AG08396 (cell line): Measurements from ENCODE around the gene LYPLA2.
"Not testable (repeated sequence)": the region's sequence is repeated elsewhere in the genome, so short reads cannot be mapped to it uniquely, and the experiment has no call there.

Experiments
- DNase-seq: peaks from one replicate; pipeline ENCODE4 v3.0.0; 2012; ENCODE audit warnings: low spot score, mixed read lengths

The LYPLA2 gene

DNA sequence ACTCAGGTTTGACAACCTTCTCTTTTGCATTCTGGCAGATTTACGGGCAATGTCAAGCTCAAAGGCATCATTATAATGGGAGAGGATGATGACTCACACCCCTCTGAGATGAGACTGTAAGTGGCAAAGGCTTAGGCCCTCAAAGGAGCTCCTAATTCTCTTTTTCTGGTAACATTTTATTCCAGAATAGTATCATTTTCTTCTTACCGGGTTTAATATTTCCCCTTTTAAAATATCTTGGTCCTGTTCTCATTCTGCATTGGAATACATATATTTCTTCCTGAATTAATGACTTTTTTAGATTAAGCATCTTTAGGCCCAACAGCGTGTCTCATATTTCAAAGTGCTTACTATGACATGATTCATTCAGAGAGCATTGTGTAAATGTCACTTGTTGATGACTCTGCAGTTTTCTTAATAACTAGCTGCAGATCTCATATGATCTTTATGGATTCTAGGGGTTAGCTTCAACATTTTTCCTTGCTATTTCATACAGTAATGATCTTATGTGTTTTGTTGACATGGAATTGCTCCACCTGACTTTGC, 11.0 kb upstream of the LYPLA2 start:
- DNase-seq: peak; percentile 65

DNA sequence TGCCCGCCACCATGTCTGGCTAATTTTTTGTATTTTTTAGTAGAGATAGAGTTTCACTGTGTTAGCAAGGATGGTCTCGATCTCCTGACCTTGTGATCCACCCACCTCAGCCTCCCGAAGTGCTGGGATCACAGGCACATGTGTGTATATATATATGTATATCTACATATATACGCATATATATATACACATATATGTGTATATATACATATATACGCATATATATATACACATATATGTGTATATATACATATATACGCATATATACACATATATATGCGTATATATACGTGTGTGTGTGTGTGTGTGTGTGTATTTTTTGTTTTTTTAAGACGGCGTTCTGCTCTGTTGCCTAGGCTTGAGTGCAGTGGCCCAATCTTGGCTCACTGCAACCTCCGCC, 7.8 kb upstream of the LYPLA2 start:
- not testable (repeated sequence) for DNase-seq

DNA sequence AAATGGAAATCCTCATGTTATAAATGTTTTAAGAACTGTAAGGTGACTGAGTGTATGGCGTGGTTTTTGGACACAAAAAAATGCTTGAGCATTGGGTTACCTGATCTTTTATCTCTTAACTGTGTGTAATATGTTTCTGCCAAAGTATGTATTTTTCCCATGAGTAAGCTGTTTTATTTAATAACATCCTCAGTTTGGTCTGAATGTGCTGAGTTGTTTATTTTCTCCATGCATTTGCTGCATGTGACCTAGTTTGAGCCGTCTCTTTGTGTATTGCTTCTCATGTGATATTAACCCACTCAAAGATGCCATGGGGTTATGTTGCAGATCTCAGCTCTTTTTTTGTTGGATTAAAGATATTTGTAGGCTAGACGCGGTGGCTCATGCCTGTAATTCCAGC, 6.1 kb upstream of the LYPLA2 start:
- no peak for DNase-seq

- no peak for DNase-seq
Observed at GRCh38 chr1:23787701-23788100, 3.2 kb upstream of the LYPLA2 start.

- no peak for DNase-seq
Observed at GRCh38 chr1:23788695-23789094, 2.2 kb upstream of the LYPLA2 start.

GRCh38 chr1:23791516-23792047, 637 bp downstream of the LYPLA2 start:
- peak; percentile 50 for DNase-seq

GRCh38 chr1:23792151-23792945, 1.4 kb downstream of the LYPLA2 start:
- no peak for DNase-seq

DNA sequence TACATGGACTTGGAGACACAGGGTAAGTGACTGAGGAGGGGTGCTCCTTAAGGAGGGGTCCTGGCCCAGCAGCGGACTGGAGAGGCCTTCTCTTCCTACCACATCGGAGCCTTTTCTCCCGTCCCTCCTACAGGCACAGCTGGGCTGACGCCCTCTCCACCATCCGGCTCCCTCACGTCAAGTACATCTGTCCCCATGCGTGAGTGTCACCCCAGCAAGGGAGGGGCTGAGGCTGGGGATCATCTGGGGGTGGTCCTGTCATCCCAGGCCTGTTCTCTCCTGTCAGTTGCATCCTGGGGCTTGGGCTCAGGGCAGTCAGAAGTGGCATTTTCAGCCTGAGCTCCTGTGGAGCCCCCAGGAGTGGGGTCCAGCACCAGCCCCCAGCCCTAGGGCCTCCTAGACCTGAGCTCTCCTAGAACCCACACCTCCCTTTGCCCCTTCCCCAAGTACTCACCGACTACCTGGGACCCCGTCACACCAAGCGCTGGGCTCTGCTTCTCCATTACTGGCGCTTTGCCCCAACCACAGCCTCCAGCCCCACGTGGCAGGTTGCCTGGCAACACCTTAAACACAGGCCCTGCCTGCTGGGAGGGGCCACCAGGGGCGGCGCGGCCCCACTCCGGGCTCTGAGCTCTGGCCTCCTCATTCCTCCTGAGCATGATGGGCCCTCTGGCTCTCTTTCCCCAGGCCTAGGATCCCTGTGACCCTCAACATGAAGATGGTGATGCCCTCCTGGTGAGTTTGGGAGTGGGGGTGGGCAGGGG, 2.3 kb downstream of the LYPLA2 start:
- DNase-seq: peak; percentile 59

- no peak for DNase-seq
Observed at GRCh38 chr1:23793861-23794731, 3.2 kb downstream of the LYPLA2 start.

GRCh38 chr1:23794732-23795182, 3.8 kb downstream of the LYPLA2 start:
- DNase-seq: not testable (repeated sequence)

DNA sequence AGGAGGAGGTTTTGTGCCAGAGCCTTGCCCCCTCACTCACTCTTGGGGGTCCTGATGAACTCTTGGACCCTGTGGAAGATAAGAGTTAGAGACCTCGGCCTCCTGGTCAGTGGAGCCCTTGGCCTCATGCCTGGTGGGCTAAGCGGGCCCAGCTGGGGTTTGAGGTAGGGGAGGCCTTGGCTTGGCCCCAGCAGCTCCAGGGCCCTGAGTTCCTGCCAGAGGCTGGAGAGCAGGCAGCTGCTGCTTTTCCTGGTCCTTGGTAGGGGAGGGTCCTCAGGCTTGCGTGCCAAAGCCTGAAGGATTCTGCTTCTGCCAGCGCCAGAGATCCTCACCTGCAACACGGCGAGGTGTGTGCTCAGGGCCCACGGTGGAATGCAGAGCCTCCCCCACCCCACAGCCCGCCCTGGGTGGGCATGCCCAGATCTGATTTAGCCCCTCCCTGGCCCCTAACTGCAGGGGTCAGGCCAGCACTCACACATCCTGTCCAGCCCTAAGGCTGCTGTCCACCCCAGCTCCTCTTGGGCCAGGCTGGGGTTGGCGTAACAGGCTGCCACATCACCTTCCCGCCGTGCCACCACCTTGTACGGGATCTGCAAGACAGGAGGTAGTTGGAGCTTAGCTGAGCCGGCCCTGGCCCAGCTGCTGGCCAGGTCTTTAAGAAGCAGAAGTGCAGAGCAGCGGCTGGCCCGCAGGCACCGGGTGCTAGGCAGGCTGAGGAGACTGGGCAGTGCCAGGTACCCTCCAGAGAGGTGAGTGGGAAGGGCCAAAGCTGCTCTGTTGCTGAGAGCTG, 4.9 kb downstream of the LYPLA2 start:
- no peak for DNase-seq

DNA sequence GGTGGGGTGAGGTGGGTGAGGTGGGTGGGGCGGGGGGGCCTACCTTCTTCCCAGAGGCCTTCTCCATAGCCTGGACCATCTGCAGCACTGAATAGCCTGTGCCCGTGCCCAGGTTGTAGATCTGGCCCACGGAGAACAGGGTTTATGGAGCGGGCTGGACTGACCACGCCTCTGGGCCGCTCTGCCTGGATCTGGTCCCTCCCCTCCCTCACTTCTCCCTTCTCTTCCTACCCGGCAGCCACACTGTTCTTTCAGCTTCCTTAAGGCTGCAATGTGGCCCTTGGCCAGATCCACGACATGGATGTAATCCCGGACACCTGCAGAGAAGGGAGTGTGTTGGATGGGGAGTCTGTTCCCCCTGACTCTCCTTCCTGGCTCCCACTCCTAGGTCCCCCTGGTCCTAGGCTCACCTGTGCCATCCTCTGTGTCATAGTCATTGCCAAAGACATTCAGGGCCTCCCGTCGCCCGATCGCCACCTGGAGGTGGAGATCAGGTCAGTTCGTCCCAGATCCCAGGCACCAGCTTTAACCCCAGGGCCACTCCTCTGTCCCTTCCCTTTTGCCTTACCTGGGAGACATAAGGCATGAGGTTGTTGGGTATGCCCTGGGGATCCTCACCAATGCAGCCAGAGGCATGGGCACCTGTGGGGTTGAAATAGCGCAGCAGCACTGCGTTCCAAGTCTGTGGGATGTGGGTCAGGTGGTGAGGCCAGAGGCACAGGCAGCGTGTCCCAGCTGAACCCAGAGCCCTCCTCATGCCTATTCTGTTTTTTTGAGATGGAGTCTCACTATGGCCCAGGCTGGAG, 5.7 kb downstream of the LYPLA2 start:
- DNase-seq: no peak

DNA sequence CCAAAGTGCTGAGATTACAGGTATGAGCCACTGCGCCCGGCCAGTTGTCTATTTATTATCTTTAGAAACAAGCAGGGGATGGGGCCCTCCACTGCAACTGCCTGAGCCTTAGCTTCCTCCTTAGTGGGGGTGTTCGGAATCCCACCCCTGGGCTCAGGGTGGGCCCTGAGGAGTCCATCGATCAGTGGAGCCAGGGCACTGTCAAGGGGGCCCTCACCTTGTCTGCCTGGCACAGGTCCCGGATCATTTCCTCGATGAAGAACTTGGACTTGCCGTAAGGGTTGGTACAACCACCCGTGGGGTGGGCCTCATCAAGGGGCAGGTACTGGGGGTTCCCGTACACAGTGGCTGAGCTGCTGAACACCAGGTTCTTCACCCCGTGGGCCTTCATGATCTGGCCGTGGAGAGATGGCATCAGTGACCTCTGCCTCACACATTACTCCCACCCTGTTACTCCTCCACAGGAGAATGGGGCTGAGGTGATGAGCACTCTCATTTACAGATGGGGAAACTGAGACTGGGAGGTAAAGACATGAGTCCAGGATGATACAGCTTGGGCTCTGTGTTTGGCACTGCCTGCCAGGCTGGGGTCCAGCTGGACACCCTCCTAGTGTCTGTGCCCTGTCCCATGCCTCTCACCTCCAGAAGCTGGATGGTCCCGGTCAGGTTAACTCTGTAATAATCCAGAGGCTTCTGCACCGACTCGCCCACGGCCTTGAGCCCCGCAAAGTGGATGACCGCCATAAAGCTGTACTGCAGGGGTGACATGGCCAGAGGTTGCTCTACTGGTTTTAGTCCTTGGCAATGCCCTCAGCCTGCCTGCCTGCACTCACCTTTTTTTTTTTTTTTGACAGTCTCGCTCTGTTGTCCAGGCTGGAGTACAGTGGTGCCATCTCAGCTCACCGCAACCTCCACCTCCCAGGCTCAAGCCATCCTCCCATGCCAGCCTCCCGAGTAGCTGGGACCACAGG, 6.8 kb downstream of the LYPLA2 start:
- DNase-seq: no peak

GRCh38 chr1:23798662-23799142, 7.8 kb downstream of the LYPLA2 start:
- DNase-seq: no peak

DNA sequence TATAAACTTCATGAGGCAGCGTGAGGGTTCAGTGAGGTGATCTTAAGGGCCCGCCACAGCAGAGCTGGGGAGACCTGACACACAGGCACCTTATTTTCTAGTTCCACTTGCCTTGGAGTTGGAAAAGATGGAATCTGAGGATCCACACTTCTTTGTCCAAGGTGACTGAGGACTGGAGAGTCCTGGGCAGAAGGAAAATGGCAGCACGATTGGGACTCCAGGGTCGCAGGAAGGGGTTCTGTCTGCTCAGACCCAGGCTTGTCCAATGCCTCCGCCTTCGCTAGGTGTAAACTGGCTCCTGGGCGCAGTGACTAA, 8.3 kb downstream of the LYPLA2 start:
- no peak for DNase-seq

GRCh38 chr1:23799570-23800399, 8.8 kb downstream of the LYPLA2 start:
- DNase-seq: peak; percentile 65

DNA sequence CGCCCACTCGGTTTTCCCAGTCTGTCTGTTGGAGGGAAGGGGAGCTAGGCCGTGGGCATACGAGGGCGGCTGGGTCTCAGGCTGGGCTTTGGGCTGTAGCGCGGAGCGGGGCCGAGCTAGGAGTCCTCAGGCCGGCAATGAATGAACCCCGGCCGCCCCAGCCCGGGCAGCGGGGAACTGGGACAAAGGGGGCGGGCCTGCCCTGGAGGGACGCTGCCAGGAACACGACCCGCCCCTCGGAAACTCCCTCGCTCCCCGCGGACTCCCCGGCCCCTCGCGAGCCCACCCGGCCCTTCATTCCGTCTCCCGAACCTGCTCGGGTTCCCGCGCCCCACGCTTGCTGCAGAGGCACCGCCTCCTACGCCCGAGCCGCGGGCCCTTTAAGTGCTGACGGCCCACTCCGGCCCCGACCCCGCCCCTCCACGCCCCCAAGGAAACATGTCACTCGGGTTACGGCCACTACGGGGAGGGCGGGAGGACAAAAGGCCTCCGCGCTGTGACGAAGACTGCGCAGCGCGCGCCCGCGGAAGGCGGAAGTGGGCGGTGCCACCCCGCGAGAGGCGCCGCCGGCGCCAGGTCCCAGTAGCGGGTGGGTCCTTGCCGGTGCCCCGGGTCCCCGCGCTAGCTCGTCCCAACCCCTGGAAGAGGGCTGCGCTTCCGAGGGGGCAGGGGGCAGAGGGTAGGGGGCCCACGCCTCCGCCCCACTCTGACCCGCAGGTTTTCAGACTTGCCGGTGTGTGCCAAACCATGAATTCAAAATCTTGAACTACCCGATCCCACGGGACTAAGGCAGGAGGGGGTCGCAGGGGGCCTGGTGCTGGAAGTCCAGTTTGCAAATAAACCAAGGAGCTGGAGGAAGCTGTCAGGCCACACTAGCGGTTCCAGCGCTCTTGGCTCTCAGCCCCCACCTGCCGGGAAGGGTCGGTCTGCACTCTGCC, 9.7 kb downstream of the LYPLA2 start, which contains the start of gene GALE:
Gene GALE, minus strand, starts transcription at position 355 of the 938 bp plus-strand sequence. CDS start 1,747 bp downstream, outside the sequence.
- DNase-seq: peak; percentile 99
